HEK293T (cell line): ENCODE data around the gene TVP23A.

Experiments used
- ARNT ChIP-seq: fragments of 450-650 bp; IDR thresholded peaks from 2 replicates; pipeline ENCODE4 v1.6.1; 2017; ENCODE audit warnings: mild to moderate bottlenecking
- FOXA1 ChIP-seq: fragments of 450-650 bp; IDR thresholded peaks from 2 replicates; pipeline ENCODE4 v1.6.1; 2016; ENCODE audit warnings: mild to moderate bottlenecking
- FOXM1 ChIP-seq: fragments of 450-650 bp; IDR thresholded peaks from 2 replicates; pipeline ENCODE4 v1.6.1; 2017; ENCODE audit warnings: mild to moderate bottlenecking, borderline replicate concordance
- HDGF ChIP-seq: fragments of 450-650 bp; IDR thresholded peaks from 2 replicates; pipeline ENCODE4 v1.6.1; 2017; ENCODE audit warnings: antibody characterized with exemption, borderline replicate concordance
- SP1 ChIP-seq: fragments of 450-650 bp; IDR thresholded peaks from 2 replicates; pipeline ENCODE4 v1.6.1; 2017
- TARDBP ChIP-seq: fragments of 450-650 bp; IDR thresholded peaks from 2 replicates; pipeline ENCODE4 v1.6.1; 2016
- ZNF384 ChIP-seq: fragments of 450-650 bp; IDR thresholded peaks from 2 replicates; pipeline ENCODE4 v1.6.1; 2016
- TF ChIP-seq, protein P1 (sequence below): fragments of 450-650 bp; IDR thresholded peaks from 2 replicates; pipeline ENCODE4 v1.6.1; 2016

GRCh38 chr16:10862438-10862837 is 43.8 kb upstream of the TVP23A start:
- TF ChIP-seq FOXM1 (no peak), ZNF384 (no peak), HDGF (no peak), SP1 (no peak), FOXA1 (no peak), ARNT (no peak), TARDBP (no peak)
- TF ChIP-seq, protein P1, sequence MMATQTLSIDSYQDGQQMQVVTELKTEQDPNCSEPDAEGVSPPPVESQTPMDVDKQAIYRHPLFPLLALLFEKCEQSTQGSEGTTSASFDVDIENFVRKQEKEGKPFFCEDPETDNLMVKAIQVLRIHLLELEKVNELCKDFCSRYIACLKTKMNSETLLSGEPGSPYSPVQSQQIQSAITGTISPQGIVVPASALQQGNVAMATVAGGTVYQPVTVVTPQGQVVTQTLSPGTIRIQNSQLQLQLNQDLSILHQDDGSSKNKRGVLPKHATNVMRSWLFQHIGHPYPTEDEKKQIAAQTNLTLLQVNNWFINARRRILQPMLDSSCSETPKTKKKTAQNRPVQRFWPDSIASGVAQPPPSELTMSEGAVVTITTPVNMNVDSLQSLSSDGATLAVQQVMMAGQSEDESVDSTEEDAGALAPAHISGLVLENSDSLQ: no peak
